Activated CD4-positive, alpha-beta T cell treated with anti-CD3 and anti-CD28 coated beads for 36 hours (primary cell): ENCODE data around the gene GPR31. TPM values are rescaled to one million over a fixed set of nuclear protein-coding genes. Genes with fewer than 3 reads are reported as not detected.

Experiments
- ATAC-seq: fragments of 200-7000 bp; cut with Tn5 transposase; one replicate; pipeline ENCODE4 v1.10.0; 2021; ENCODE audit warnings: mild to moderate bottlenecking, moderate library complexity
- CTCF ChIA-PET: fragments of 350-600 bp; sonication (Branson Sonifier 250); formaldehyde crosslinking; loops from one replicate; lab custom pipeline; 2021; ENCODE audit warnings: antibody characterized with exemption; lab: Charles Lee
- POLR2A ChIA-PET: fragments of 350-600 bp; sonication (Branson Sonifier 250); formaldehyde crosslinking; loops from one replicate; lab custom pipeline; 2021; ENCODE audit warnings: antibody characterized with exemption, inconsistent platforms; lab: Charles Lee
- DNase-seq: peaks from one replicate; pipeline ENCODE4 v3.0.0-alpha.2; 2020
- H3K27ac Mint-ChIP-seq: one replicate; pipeline ENCODE4 v1.8.0; 2021; ENCODE audit warnings: mixed read lengths
- H3K27me3 Mint-ChIP-seq: one replicate; pipeline ENCODE4 v1.8.0; 2021; ENCODE audit warnings: mixed read lengths
- H3K36me3 Mint-ChIP-seq: one replicate; pipeline ENCODE4 v1.8.0; 2021; ENCODE audit warnings: low read depth, mixed read lengths
- H3K4me1 Mint-ChIP-seq: one replicate; pipeline ENCODE4 v1.8.0; 2021; ENCODE audit warnings: mixed read lengths
- H3K4me3 Mint-ChIP-seq: one replicate; pipeline ENCODE4 v1.8.0; 2021; ENCODE audit warnings: mild to moderate bottlenecking, moderate library complexity, mixed read lengths
- H3K9me3 Mint-ChIP-seq: one replicate; pipeline ENCODE4 v1.8.0; 2021; ENCODE audit warnings: low read depth, mixed read lengths
- intact Hi-C, 2 experiments: fragments of 100-400 bp; cut with DNase I in 1 of 2; cut with micrococcal nuclease in 1 of 2; formaldehyde crosslinking; loops; one replicate each; pipeline versions ENCODE4 v1.14.2 to v1.15.1; 2022 to 2024; cut with DNase I, micrococcal nuclease
- total RNA-seq, 2 experiments: library from RNA; stranded (reverse); gene quantifications; one replicate each; pipeline ENCODE4 v1.2.3, GENCODE V29; 2021

Gene GPR31
- total RNA-seq, 2 experiments from 2014 or later, result not detected

- POLR2A ChIA-PET, result interaction anchor here (0.6 kb wide), 1 partner anchor 196 kb away, joined by 3 read pairs; no protein-coding TSS in a partner anchor
- Mint-ChIP-seq H3K27ac (no peak overlapping the region), H3K9me3 (no peaks in the 10 kb centered on the region)
These were observed 9.8 kb downstream of the GPR31 start for GRCh38 chr6:167148021-167148420.

GRCh38 chr6:167146977-167147376, 10.8 kb downstream of the GPR31 start:
- H3K9me3 Mint-ChIP-seq, result no peaks in the 10 kb centered on the region
- POLR2A ChIA-PET, result no interaction called here
- peaks cover 3% of the 10 kb centered on the region for H3K27me3 Mint-ChIP-seq
- intact Hi-C loops, result no loop called here
- H3K27ac Mint-ChIP-seq, result no peak overlapping the region
- DNase-seq, result no peak
- no peaks in the 10 kb centered on the region for H3K36me3 Mint-ChIP-seq
- peaks cover 23% of the 10 kb centered on the region for H3K4me1 Mint-ChIP-seq
- ATAC-seq, result no peak
- CTCF ChIA-PET, result interaction anchor here (1.0 to 1.1 kb wide), 2 partner anchors 8 to 372 kb away, joined by 3 to 4 read pairs; no protein-coding TSS in a partner anchor
- peak overlapping the region; percentile 30 for H3K4me3 Mint-ChIP-seq

More at GRCh38 chr6:167148021-167148420, 9.8 kb downstream of the GPR31 start:
- ATAC-seq (no peak), DNase-seq (no peak)
- peaks cover 26% of the 10 kb centered on the region for H3K4me1 Mint-ChIP-seq
- H3K27me3 Mint-ChIP-seq, result peaks cover 6% of the 10 kb centered on the region
- intact Hi-C loops, result no loop called here
- CTCF ChIA-PET, result interaction anchor here (0.6 to 1.0 kb wide), 4 partner anchors 9 to 843 kb away, joined by 3 read pairs; no protein-coding TSS in a partner anchor
- H3K4me3 Mint-ChIP-seq, result no peak overlapping the region
- no peaks in the 10 kb centered on the region for H3K36me3 Mint-ChIP-seq

GRCh38 chr6:167146135-167146534, 11.6 kb downstream of the GPR31 start:
- peaks cover 20% of the 10 kb centered on the region for H3K4me1 Mint-ChIP-seq
- no peaks in the 10 kb centered on the region for H3K9me3 Mint-ChIP-seq
- H3K4me3 Mint-ChIP-seq, result peak overlapping the region; percentile 30
- ATAC-seq (no peak), DNase-seq (no peak)
- H3K27ac Mint-ChIP-seq, result no peak overlapping the region
- peaks cover 3% of the 10 kb centered on the region for H3K27me3 Mint-ChIP-seq
- intact Hi-C loops, result no loop called here
- ChIA-PET POLR2A (no interaction called here), CTCF (no interaction called here)
- no peaks in the 10 kb centered on the region for H3K36me3 Mint-ChIP-seq

- no peaks in the 10 kb centered on the region for H3K36me3 Mint-ChIP-seq
- ATAC-seq (no peak), DNase-seq (no peak)
- no peaks in the 10 kb centered on the region for H3K9me3 Mint-ChIP-seq
- no peak overlapping the region for H3K4me3 Mint-ChIP-seq
- ChIA-PET CTCF (interaction anchor here (0.7 kb wide), 1 partner anchor 41 kb away, joined by 3 read pairs; no protein-coding TSS in a partner anchor), POLR2A (no interaction called here)
- H3K27me3 Mint-ChIP-seq, result peaks cover 3% of the 10 kb centered on the region
- intact Hi-C loops, result no loop called here
- peaks cover 13% of the 10 kb centered on the region for H3K4me1 Mint-ChIP-seq
- no peak overlapping the region for H3K27ac Mint-ChIP-seq
These were observed 12.3 kb downstream of the GPR31 start for GRCh38 chr6:167145461-167145860.

GRCh38 chr6:167143041-167143440, 14.7 kb downstream of the GPR31 start:
- Mint-ChIP-seq H3K4me1 (peaks cover 18% of the 10 kb centered on the region), H3K27ac (no peak overlapping the region), H3K4me3 (no peak overlapping the region), H3K27me3 (peaks cover 3% of the 10 kb centered on the region), H3K9me3 (no peaks in the 10 kb centered on the region), H3K36me3 (no peaks in the 10 kb centered on the region)
- DNase-seq (no peak), ATAC-seq (no peak)
- intact Hi-C loops, result loop anchor here in 1 of 2 experiments (5.0 kb wide), 2 partner anchors 96 to 191 kb away; no protein-coding TSS in a partner anchor
- ChIA-PET POLR2A (no interaction called here), CTCF (interaction anchor here (1.2 to 5.4 kb wide), 3 partner anchors 21 to 368 kb away, joined by 3 to 38 read pairs (median 3); no protein-coding TSS in a partner anchor)

GRCh38 chr6:167142433-167142761, 15.4 kb downstream of the GPR31 start:
- Mint-ChIP-seq H3K4me1 (peaks cover 16% of the 10 kb centered on the region), H3K4me3 (no peak overlapping the region), H3K36me3 (no peaks in the 10 kb centered on the region), H3K27ac (no peak overlapping the region), H3K9me3 (no peaks in the 10 kb centered on the region), H3K27me3 (peaks cover 3% of the 10 kb centered on the region)
- DNase-seq, result no peak
- no peak for ATAC-seq
- CTCF ChIA-PET, result interaction anchor here (0.6 to 5.4 kb wide), 12 partner anchors 10 to 372 kb away, joined by 3 to 38 read pairs (median 3); no protein-coding TSS in a partner anchor
- intact Hi-C loops, result loop anchor here (1.0 to 5.0 kb wide), 6 partner anchors 95 to 367 kb away; partner anchors contain the start of gene CEP43 (in 1 of the 2)
- POLR2A ChIA-PET, result no interaction called here

- Mint-ChIP-seq H3K9me3 (no peaks in the 10 kb centered on the region), H3K36me3 (no peaks in the 10 kb centered on the region), H3K27ac (no peak overlapping the region), H3K4me3 (no peak overlapping the region), H3K4me1 (peaks cover 22% of the 10 kb centered on the region), H3K27me3 (peaks cover 3% of the 10 kb centered on the region)
- ChIA-PET CTCF (interaction anchor here (0.6 to 5.4 kb wide), 20 partner anchors 9 to 757 kb away, joined by 3 to 38 read pairs (median 3); no protein-coding TSS in a partner anchor), POLR2A (no interaction called here)
- DNase-seq (peak; percentile 75), ATAC-seq (peak; percentile 85)
- intact Hi-C loops, result loop anchor here (1.0 to 5.0 kb wide), 6 partner anchors 95 to 367 kb away; partner anchors contain the start of gene CEP43 (in 1 of the 2)
These were observed 15.9 kb downstream of the GPR31 start for GRCh38 chr6:167141667-167142432.

- ChIA-PET CTCF (interaction anchor here (0.6 to 5.4 kb wide), 10 partner anchors 10 to 758 kb away, joined by 3 to 38 read pairs (median 4); no protein-coding TSS in a partner anchor), POLR2A (no interaction called here)
- no peak for DNase-seq
- no peak overlapping the region for H3K4me3 Mint-ChIP-seq
- no peaks in the 10 kb centered on the region for H3K27me3 Mint-ChIP-seq
- H3K4me1 Mint-ChIP-seq, result peaks cover 23% of the 10 kb centered on the region
- ATAC-seq, result no peak
- H3K9me3 Mint-ChIP-seq, result no peaks in the 10 kb centered on the region
- H3K27ac Mint-ChIP-seq, result no peak overlapping the region
- intact Hi-C loops, result loop anchor here in 1 of 2 experiments (5.0 kb wide), 2 partner anchors 94 to 189 kb away; no protein-coding TSS in a partner anchor
- H3K36me3 Mint-ChIP-seq, result no peaks in the 10 kb centered on the region
These were observed 16.9 kb downstream of the GPR31 start for GRCh38 chr6:167140589-167141474.

GRCh38 chr6:167139761-167140160, 18.0 kb downstream of the GPR31 start:
- no peak for ATAC-seq
- no peaks in the 10 kb centered on the region for H3K36me3 Mint-ChIP-seq

GRCh38 chr6:167137881-167138280, 19.9 kb downstream of the GPR31 start:
- Mint-ChIP-seq H3K27ac (no peak overlapping the region), H3K27me3 (no peaks in the 10 kb centered on the region), H3K9me3 (no peaks in the 10 kb centered on the region), H3K4me1 (peaks cover 23% of the 10 kb centered on the region), H3K4me3 (no peak overlapping the region), H3K36me3 (no peaks in the 10 kb centered on the region)
- ATAC-seq (no peak), DNase-seq (no peak)
- CTCF ChIA-PET, result interaction anchor here (0.5 to 5.4 kb wide), 3 partner anchors 44 to 363 kb away, joined by 3 to 38 read pairs (median 5); no protein-coding TSS in a partner anchor
- intact Hi-C loops, result no loop called here
- POLR2A ChIA-PET, result interaction anchor here (1.1 kb wide), 1 partner anchor 14 kb away, joined by 3 read pairs; no protein-coding TSS in a partner anchor

More at GRCh38 chr6:167139761-167140160, 18.0 kb downstream of the GPR31 start:
- Mint-ChIP-seq H3K4me3 (no peak overlapping the region), H3K9me3 (no peaks in the 10 kb centered on the region), H3K27me3 (no peaks in the 10 kb centered on the region), H3K4me1 (peaks cover 23% of the 10 kb centered on the region), H3K27ac (no peak overlapping the region)
- ChIA-PET POLR2A (no interaction called here), CTCF (interaction anchor here (0.6 to 5.4 kb wide), 7 partner anchors 8 to 365 kb away, joined by 3 to 38 read pairs (median 3); no protein-coding TSS in a partner anchor)
- no peak for DNase-seq
- intact Hi-C loops, result loop anchor here in 1 of 2 experiments (5.0 kb wide), 2 partner anchors 92 to 187 kb away; no protein-coding TSS in a partner anchor
